ENCODE measurements around the gene VGF. TPM values are rescaled to one million over a fixed set of nuclear protein-coding genes. Genes with fewer than 3 reads are reported as not detected.

VGF gene
- total and polyA plus RNA-seq, 2 donors (not counting 3 experiments of a cell fraction or from before 2014, with no cell fraction given) = 0.03 TPM; not detected in 1

DNA sequence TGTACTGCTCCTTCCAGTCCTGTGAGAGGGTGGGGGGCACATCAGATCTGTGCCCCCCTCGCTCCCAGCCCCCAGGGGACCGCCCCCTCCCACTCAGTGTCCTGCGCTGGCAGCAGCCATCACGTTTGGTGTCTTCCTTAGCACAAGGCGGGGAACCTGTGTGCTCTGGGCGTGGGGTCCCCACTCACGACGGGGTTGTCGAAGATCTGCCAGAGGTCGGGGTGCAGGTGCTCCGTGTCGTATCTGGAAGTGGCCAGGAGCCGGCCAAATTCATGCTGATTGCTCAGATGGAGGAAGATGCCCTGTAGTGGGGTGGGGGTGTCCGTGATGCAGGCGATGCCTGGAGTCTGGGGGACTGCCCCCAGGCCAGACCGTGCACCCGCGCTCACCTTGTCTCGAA, 44.8 kb upstream of the VGF start:
- DNase-seq (ENCODE audit: low read depth, low spot score) = no peak
- intact Hi-C loops (cut with micrococcal nuclease) = no loop called here
- Histone ChIP-seq H3K27me3 (ENCODE audit: control insufficient read depth in 2 of 2, insufficient read depth in 2 of 2, low read length in 2 of 2) (no peaks in the 10 kb centered on the region), H3K4me3 (replicated peaks in 1 of 3; ENCODE audit: insufficient read depth in 1 of 3, low read depth in 1 of 3, low read length in 3 of 3) (no peak overlapping the region), H3K27ac (ENCODE audit: insufficient read depth, low read depth, low read length) (no peak overlapping the region), H4K20me1 (replicated peaks; ENCODE audit: control insufficient read depth, extremely low read depth, insufficient read depth, low read length) (no peaks in the 10 kb centered on the region), H3K9me3 (replicated peaks; ENCODE audit: control insufficient read depth, insufficient read depth, low read length) (no peaks in the 10 kb centered on the region), H2AFZ (ENCODE audit: low read depth, low read length) (no peak overlapping the region), H3K36me3 (ENCODE audit: control insufficient read depth in 2 of 2, extremely low read depth in 1 of 2, insufficient read depth in 2 of 2, low read length in 2 of 2) (peaks cover 11 to 41% of the 10 kb centered on the region in 2 experiments), H3K79me2 (ENCODE audit: control insufficient read depth, insufficient read depth, low read length) (peaks cover 5% of the 10 kb centered on the region), H3K9ac (replicated peaks; ENCODE audit: extremely low read depth, insufficient read depth, low read length) (no peak overlapping the region), H3K4me2 (ENCODE audit: insufficient read depth, low read length) (no peak overlapping the region), H3K4me1 (ENCODE audit: control insufficient read depth, extremely low read depth, insufficient read depth, low read length) (no peaks in the 10 kb centered on the region), H3K9me1 (replicated peaks; ENCODE audit: control insufficient read depth, extremely low read depth, insufficient read depth, low read length) (no peaks in the 10 kb centered on the region)
- FAIRE-seq = no peak
- no TSS peak for BruUV-seq (replicated peaks)
- no peak for TF ChIP-seq GATA2 (IDR thresholded peaks at IDR 0.05; ENCODE audit: insufficient read depth, insufficient read length, low read depth, low read length)
- TF ChIP-seq MYC (IDR thresholded peaks at IDR 0.05; ENCODE audit: low read depth, low read length) = no peak
- no peak for TF ChIP-seq EZH2 (IDR thresholded peaks at IDR 0.05; ENCODE audit: borderline replicate concordance, low read depth, low read length, severe bottlenecking)
- TF ChIP-seq FOS (IDR thresholded peaks at IDR 0.05; ENCODE audit: borderline replicate concordance, insufficient read depth, low read length) = no peak
- TF ChIP-seq, protein P1, sequence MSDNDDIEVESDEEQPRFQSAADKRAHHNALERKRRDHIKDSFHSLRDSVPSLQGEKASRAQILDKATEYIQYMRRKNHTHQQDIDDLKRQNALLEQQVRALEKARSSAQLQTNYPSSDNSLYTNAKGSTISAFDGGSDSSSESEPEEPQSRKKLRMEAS (IDR thresholded peaks at IDR 0.05; ENCODE audit: insufficient read depth, insufficient read length) = no peak
- TF ChIP-seq POLR2AphosphoS5 (IDR thresholded peaks at IDR 0.05; ENCODE audit: insufficient read depth, low read depth, low read length) = no peak
- TF ChIP-seq, protein P2, sequence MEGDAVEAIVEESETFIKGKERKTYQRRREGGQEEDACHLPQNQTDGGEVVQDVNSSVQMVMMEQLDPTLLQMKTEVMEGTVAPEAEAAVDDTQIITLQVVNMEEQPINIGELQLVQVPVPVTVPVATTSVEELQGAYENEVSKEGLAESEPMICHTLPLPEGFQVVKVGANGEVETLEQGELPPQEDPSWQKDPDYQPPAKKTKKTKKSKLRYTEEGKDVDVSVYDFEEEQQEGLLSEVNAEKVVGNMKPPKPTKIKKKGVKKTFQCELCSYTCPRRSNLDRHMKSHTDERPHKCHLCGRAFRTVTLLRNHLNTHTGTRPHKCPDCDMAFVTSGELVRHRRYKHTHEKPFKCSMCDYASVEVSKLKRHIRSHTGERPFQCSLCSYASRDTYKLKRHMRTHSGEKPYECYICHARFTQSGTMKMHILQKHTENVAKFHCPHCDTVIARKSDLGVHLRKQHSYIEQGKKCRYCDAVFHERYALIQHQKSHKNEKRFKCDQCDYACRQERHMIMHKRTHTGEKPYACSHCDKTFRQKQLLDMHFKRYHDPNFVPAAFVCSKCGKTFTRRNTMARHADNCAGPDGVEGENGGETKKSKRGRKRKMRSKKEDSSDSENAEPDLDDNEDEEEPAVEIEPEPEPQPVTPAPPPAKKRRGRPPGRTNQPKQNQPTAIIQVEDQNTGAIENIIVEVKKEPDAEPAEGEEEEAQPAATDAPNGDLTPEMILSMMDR (IDR thresholded peaks at IDR 0.05; ENCODE audit: extremely low read depth in 1 of 2, insufficient read depth in 1 of 2, low read depth in 1 of 2, low read length in 2 of 2) = no peak
- TF ChIP-seq JUN (IDR thresholded peaks at IDR 0.05; ENCODE audit: borderline replicate concordance, insufficient read depth, insufficient read length, low read depth) = no peak
- no peak for TF ChIP-seq POLR2A (IDR thresholded peaks at IDR 0.05; ENCODE audit: low read depth, low read length)
- dilution Hi-C loops (cut with MboI; ENCODE audit: extremely low pct_ligation_motif_present, low sequenced_read_pairs) = no loop called here
- CTCF ChIA-PET = interaction anchor here (1.7 kb wide), 1 partner anchor 18 kb away, joined by 6 read pairs; no protein-coding TSS in a partner anchor
- POLR2A ChIA-PET = no interaction called here

All from endothelial cell of umbilical vein (primary cell).